Glutamatergic neuron (in vitro differentiated cells): ENCODE measurements around the gene NDUFS1. TPM values are rescaled to one million over a fixed set of nuclear protein-coding genes. Genes with fewer than 3 reads are reported as not detected.

Experiments used
- DNase-seq: peaks from one replicate; pipeline ENCODE4 v3.0.0; 2022
- H3K27ac Mint-ChIP-seq: one replicate; pipeline ENCODE4 v1.8.0; 2020; ENCODE audit warnings: mild to moderate bottlenecking, mixed read lengths, inconsistent platforms; ENCODE audit not compliant: unreplicated experiment
- H3K27me3 Mint-ChIP-seq: one replicate; pipeline ENCODE4 v1.8.0; 2020; ENCODE audit warnings: mild to moderate bottlenecking, moderate library complexity, mixed read lengths, inconsistent platforms; ENCODE audit not compliant: unreplicated experiment
- H3K36me3 Mint-ChIP-seq: one replicate; pipeline ENCODE4 v1.8.0; 2020; ENCODE audit warnings: mild to moderate bottlenecking, mixed read lengths, inconsistent platforms; ENCODE audit not compliant: unreplicated experiment
- H3K4me1 Mint-ChIP-seq: one replicate; pipeline ENCODE4 v1.8.0; 2020; ENCODE audit warnings: mild to moderate bottlenecking, low read depth, mixed read lengths, inconsistent platforms; ENCODE audit not compliant: unreplicated experiment
- H3K4me3 Mint-ChIP-seq: one replicate; pipeline ENCODE4 v1.8.0; 2020; ENCODE audit warnings: mild to moderate bottlenecking, mixed read lengths, inconsistent platforms; ENCODE audit not compliant: unreplicated experiment
- H3K9me3 Mint-ChIP-seq: one replicate; pipeline ENCODE4 v1.8.0; 2020; ENCODE audit warnings: mild to moderate bottlenecking, moderate library complexity, mixed read lengths, inconsistent platforms; ENCODE audit not compliant: unreplicated experiment
- total RNA-seq: library from RNA; stranded (reverse); fragmentation: NEBNext Ultra II Directional; extraction: Animal tissue kit (Norgen Biotek cat#: 25700); gene quantifications from one replicate; pipeline ENCODE4 v1.2.1, GENCODE V29; 2021; ENCODE audit not compliant: unreplicated experiment
- TF ChIP-seq, protein P1 (sequence below): fragments of 200-600 bp; sonication (generic); IDR thresholded peaks from one replicate; pipeline ENCODE4 v1.5.0; 2021; ENCODE audit not compliant: partially characterized antibody, unreplicated experiment

The NDUFS1 gene
- total RNA-seq, 1 donor from 2014 or later: 114 TPM

DNA sequence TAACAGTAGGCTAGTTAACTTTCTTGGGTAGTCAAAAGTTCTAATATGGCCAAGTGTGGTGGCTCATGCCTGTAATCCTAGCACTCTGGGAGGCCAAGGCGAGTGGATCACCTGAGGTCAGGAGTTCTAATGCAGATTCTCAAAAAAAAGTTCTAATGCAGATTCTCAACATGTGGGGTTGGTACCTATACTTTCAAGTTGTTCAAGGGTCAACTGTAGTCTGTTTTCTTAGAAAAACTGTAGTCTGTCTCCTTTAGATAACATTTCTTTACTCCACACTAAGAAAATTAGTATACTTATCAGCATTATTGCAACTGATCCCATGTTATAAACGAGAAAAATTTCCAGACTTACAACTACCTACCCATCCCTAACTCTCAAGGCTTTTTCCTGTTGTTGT lies 89.8 kb downstream of the NDUFS1 start:
- H3K27ac Mint-ChIP-seq: no peak overlapping the region

DNA sequence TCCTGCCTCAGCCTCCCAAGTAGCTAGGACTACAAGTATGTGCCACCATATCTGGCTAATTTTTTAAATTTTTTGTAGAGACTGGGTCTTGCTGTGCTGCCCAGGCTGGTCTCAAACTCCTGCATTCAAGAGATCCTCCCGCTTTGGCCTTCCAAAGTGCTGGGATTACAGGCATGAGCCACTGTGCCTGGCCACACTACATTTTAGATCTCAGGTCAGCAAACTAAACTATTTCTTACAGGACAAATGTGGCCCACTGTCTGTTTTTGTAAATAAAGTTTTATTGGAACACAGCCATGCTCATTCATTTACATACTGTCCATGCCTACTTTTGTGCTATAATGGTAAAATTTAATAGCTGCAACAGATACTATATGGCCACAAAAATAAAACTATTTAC lies 91.0 kb downstream of the NDUFS1 start:
- Mint-ChIP-seq H3K27me3 (peaks cover 6% of the 10 kb centered on the region), H3K4me1 (peaks cover 2% of the 10 kb centered on the region), H3K4me3 (no peak overlapping the region), H3K27ac (no peak overlapping the region), H3K9me3 (no peaks in the 10 kb centered on the region), H3K36me3 (no peaks in the 10 kb centered on the region)
- TF ChIP-seq, protein P1, sequence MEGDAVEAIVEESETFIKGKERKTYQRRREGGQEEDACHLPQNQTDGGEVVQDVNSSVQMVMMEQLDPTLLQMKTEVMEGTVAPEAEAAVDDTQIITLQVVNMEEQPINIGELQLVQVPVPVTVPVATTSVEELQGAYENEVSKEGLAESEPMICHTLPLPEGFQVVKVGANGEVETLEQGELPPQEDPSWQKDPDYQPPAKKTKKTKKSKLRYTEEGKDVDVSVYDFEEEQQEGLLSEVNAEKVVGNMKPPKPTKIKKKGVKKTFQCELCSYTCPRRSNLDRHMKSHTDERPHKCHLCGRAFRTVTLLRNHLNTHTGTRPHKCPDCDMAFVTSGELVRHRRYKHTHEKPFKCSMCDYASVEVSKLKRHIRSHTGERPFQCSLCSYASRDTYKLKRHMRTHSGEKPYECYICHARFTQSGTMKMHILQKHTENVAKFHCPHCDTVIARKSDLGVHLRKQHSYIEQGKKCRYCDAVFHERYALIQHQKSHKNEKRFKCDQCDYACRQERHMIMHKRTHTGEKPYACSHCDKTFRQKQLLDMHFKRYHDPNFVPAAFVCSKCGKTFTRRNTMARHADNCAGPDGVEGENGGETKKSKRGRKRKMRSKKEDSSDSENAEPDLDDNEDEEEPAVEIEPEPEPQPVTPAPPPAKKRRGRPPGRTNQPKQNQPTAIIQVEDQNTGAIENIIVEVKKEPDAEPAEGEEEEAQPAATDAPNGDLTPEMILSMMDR: no peak
- DNase-seq: no peak

More for the DNA sequence above, 89.8 kb downstream of the NDUFS1 start:
- TF ChIP-seq, protein P1: no peak
- Mint-ChIP-seq H3K9me3 (no peaks in the 10 kb centered on the region), H3K4me3 (no peak overlapping the region), H3K36me3 (no peaks in the 10 kb centered on the region), H3K4me1 (peaks cover 2% of the 10 kb centered on the region), H3K27me3 (peaks cover 6% of the 10 kb centered on the region)
- no peak for DNase-seq

Other genes starting within 250 kb of the NDUFS1 start
- gene INO80D, start 73.3 kb downstream of the NDUFS1 start, total RNA-seq: 25.0 TPM
- gene EEF1B2, start 451 bp upstream of the NDUFS1 start, total RNA-seq: 246 TPM
- 47.5 TPM for gene ZDBF2, start 115.2 kb upstream of the NDUFS1 start, total RNA-seq